HepG2 (cell line): ENCODE data around the gene PFKP. TPM values are rescaled to one million over a fixed set of nuclear protein-coding genes. Genes with fewer than 3 reads are reported as not detected.

Source experiments
- ATAC-seq: fragments of 200-7000 bp; cut with Tn5 transposase; 3 replicates; pipeline ENCODE4 v1.9.1; 2020; ENCODE audit warnings: mild to moderate bottlenecking, moderate library complexity
- BruUV-seq: library from RNA; stranded (reverse); fragments of 400-500 nt; replicated peaks from 2 replicates; lab custom pipeline; 2021; lab: Mats Ljungman, UMichigan
- CTCF ChIA-PET: fragments of 300-600 bp; formaldehyde crosslinking; extraction: SDS; loops from one replicate; lab custom pipeline; 2021; ENCODE audit warnings: low total read pairs, inconsistent platforms, low intra/inter-chr PET ratio; lab: Yijun Ruan, JAX
- POLR2A ChIA-PET: fragments of 350-600 bp; sonication (Branson Sonifier 250); formaldehyde crosslinking; loops from one replicate; lab custom pipeline; 2020; ENCODE audit warnings: antibody characterized with exemption, inconsistent platforms; lab: Yijun Ruan, JAX
- DNase-seq: peaks from one replicate; pipeline ENCODE4 v3.0.0-alpha.2; 2015; ENCODE audit warnings: low spot score
- FAIRE-seq: peaks from 3 replicates; lab custom pipeline; 2011; peaks lifted over from hg19 to GRCh38; lab: Jason Lieb, UNC
- H2AFZ ChIP-seq: one replicate; pipeline ENCODE4 v1.6.1; 2011; ENCODE audit warnings: low read length, inconsistent platforms
- H3K27ac ChIP-seq: fragments of 300-600 bp; 3 replicates; pipeline ENCODE4 v1.8.0; 2011; ENCODE audit warnings: mixed run types, mild to moderate bottlenecking, mixed read lengths, low read length, inconsistent platforms; ENCODE audit not compliant: insufficient read depth; ENCODE audit errors: extremely low read length
- H3K27me3 ChIP-seq, 2 experiments: fragments of 200-600 bp in 1 of 2; 2 replicates in 1 of 2; 3 replicates in 1 of 2; pipeline versions ENCODE4 v1.6.0 to v1.8.0; 2011; ENCODE audit warnings: low read length in 2 of 2, mild to moderate bottlenecking in 2 of 2, moderate library complexity in 2 of 2, inconsistent platforms in 1 of 2; ENCODE audit not compliant: insufficient read depth in 2 of 2, control insufficient read depth in 1 of 2
- H3K36me3 ChIP-seq, 2 experiments: fragments of 200-600 bp in 1 of 2; replicated peaks in 1 of 2; 2 replicates in 1 of 2; 3 replicates in 1 of 2; pipeline versions ENCODE4 v1.5.1 to v1.8.0; 2011; ENCODE audit warnings: low read length in 2 of 2, inconsistent platforms in 1 of 2; ENCODE audit not compliant: insufficient read depth in 2 of 2, control insufficient read depth in 1 of 2
- H3K4me1 ChIP-seq: 2 replicates; pipeline ENCODE4 v1.5.1; 2012; ENCODE audit warnings: low read length, inconsistent platforms; ENCODE audit not compliant: insufficient read depth
- H3K4me2 ChIP-seq: 2 replicates; pipeline ENCODE4 v1.6.0; 2011; ENCODE audit warnings: low read depth, low read length, inconsistent platforms
- H3K4me3 ChIP-seq, 3 experiments: fragments of 200-600 bp in 1 of 3; sonication (generic), shearing (Covaris generic) in 1 of 3; replicated peaks in 1 of 3; 2 replicates each; pipeline ENCODE4 v1.5.1; 2011 to 2016; ENCODE audit warnings: low read length in 3 of 3, inconsistent platforms in 2 of 3, low read depth in 2 of 3, mild to moderate bottlenecking in 2 of 3, control low read depth in 1 of 3, mixed read lengths in 1 of 3; ENCODE audit not compliant: insufficient read depth in 1 of 3
- H3K79me2 ChIP-seq: one replicate; pipeline ENCODE4 v1.6.1; 2011; ENCODE audit warnings: low read length, inconsistent platforms; ENCODE audit not compliant: insufficient read depth
- H3K9ac ChIP-seq: 2 replicates; pipeline ENCODE4 v1.6.0; 2011; ENCODE audit warnings: mild to moderate bottlenecking, low read depth, low read length, inconsistent platforms; ENCODE audit not compliant: insufficient read depth
- H3K9me3 ChIP-seq: 2 replicates; pipeline ENCODE4 v1.5.1; 2012; ENCODE audit warnings: mild to moderate bottlenecking, low read length
- H4K20me1 ChIP-seq: 2 replicates; pipeline ENCODE4 v1.6.0; 2011; ENCODE audit warnings: inconsistent platforms, mild to moderate bottlenecking, low read length, moderate library complexity; ENCODE audit not compliant: insufficient read depth
- DZIP1 ChIP-seq: sonication (generic); formaldehyde crosslinking; IDR thresholded peaks from 2 replicates; pipeline ENCODE4 v1.5.0; 2020; ENCODE audit warnings: mild to moderate bottlenecking, missing genetic modification reagents
- GMEB2 ChIP-seq: IDR thresholded peaks from 2 replicates; pipeline ENCODE4 v1.6.1; 2016; ENCODE audit warnings: missing biosample characterization, missing genetic modification reagents, low read depth
- HDAC6 ChIP-seq: fragments of 200-600 bp; sonication (generic); IDR thresholded peaks from 2 replicates; pipeline ENCODE4 v1.7.0; 2017; ENCODE audit warnings: mild to moderate bottlenecking, antibody characterized with exemption, low read length, low read depth
- MTERF4 ChIP-seq: sonication (generic); formaldehyde crosslinking; IDR thresholded peaks from 2 replicates; pipeline ENCODE4 v1.8.0; 2023; ENCODE audit warnings: mild to moderate bottlenecking, missing genetic modification reagents
- SMAD9 ChIP-seq: sonication (generic); formaldehyde crosslinking; IDR thresholded peaks from 2 replicates; pipeline ENCODE4 v1.5.1; 2020; ENCODE audit warnings: mild to moderate bottlenecking, missing genetic modification reagents
- ZBTB21 ChIP-seq: sonication (generic); formaldehyde crosslinking; IDR thresholded peaks from 2 replicates; pipeline ENCODE4 v1.4.0; 2020; ENCODE audit warnings: missing genetic modification reagents
- ZFP62 ChIP-seq: sonication (generic); formaldehyde crosslinking; IDR thresholded peaks from 2 replicates; pipeline ENCODE4 v1.4.0; 2020; ENCODE audit warnings: missing genetic modification reagents
- ZNF724P ChIP-seq: sonication (generic); formaldehyde crosslinking; IDR thresholded peaks from 2 replicates; pipeline ENCODE4 v1.8.0; 2022; ENCODE audit warnings: missing genetic modification reagents, borderline replicate concordance
- WGBS: methylation state at CpG from one replicate; pipeline ENCODE4 v1.1.6; 2017; ENCODE audit warnings: low lambda C conversion rate; 5-methylcytosine and 5-hydroxymethylcytosine counted together
- in situ Hi-C: cut with HindIII; loops from 2 replicates; pipeline ENCODE4 v1.10.0; 2017; ENCODE audit warnings: low pct_unique_long_range_greater_than_20kb; ENCODE audit not compliant: extremely low pct_ligation_motif_present
- intact Hi-C: fragments of 100-400 bp; cut with micrococcal nuclease; formaldehyde crosslinking; loops from one replicate; pipeline ENCODE4 v1.10.0; 2022; ENCODE audit not compliant: unreplicated experiment
- polyA plus RNA-seq, 8 experiments: library from polyadenylated mRNA; depleted of rRNA in 3 of 8; stranded (reverse) in 7 of 8; unstranded in 1 of 8; fragments of >200 nt; fragmentation: Illumina TruSeq in 4 of 8; extraction: Trizol in 4 of 8; gene quantifications; 2 replicates each; pipeline versions ENCODE4 v1.2.1 to v1.2.3, GENCODE V29; 2011 to 2016; ENCODE audit warnings: low read depth in 4 of 8, missing spikeins in 1 of 8, mixed read lengths in 1 of 8; ENCODE audit not compliant: insufficient read depth in 1 of 8
- total RNA-seq, 5 experiments: library from RNA; depleted of rRNA; stranded (reverse); fragments of >200 nt; fragmentation: Illumina TruSeq; extraction: Trizol; gene quantifications; 2 replicates each; pipeline ENCODE4 v1.2.3, GENCODE V29; 2016; ENCODE audit warnings: low read depth in 1 of 5

Gene PFKP
- total and polyA plus RNA-seq, 2 of the 13 experiments (the other 11 are each of a cell fraction or from before 2014, with no cell fraction given) = 0.80 to 2.4 TPM

- POLR2A ChIA-PET = no interaction called here
- FAIRE-seq = no peak
- no peak overlapping the region for H2AFZ ChIP-seq
- CTCF ChIA-PET = no interaction called here
- no peak overlapping the region for H3K4me2 ChIP-seq
- no peak for ATAC-seq
- peaks cover 13% of the 10 kb centered on the region for H3K4me1 ChIP-seq
- H3K9ac ChIP-seq = no peak overlapping the region
- in situ Hi-C loops (loop anchor here (5.0 to 10.0 kb wide), 2 partner anchors 120 to 203 kb away; no protein-coding TSS in a partner anchor), intact Hi-C loops (no loop called here)
- no peaks in the 10 kb centered on the region for H3K9me3 ChIP-seq
- no peaks in the 10 kb centered on the region for H4K20me1 ChIP-seq
- no peaks in the 10 kb centered on the region; a peak in 2 of 5 replicates for H3K27me3 ChIP-seq
- 73% methylated on average over 6 of the region's 6 CpGs for WGBS
- no peaks in the 10 kb centered on the region for H3K79me2 ChIP-seq
- BruUV-seq = no TSS peak
- H3K27ac ChIP-seq = no peak overlapping the region
- H3K36me3 ChIP-seq = no peaks in the 10 kb centered on the region
- no peak for DNase-seq
- no peak overlapping the region for H3K4me3 ChIP-seq
- TF ChIP-seq DZIP1 (no peak), ZFP62 (CRISPR knock-in tag) (no peak), SMAD9 (CRISPR knock-in tag) (no peak), ZBTB21 (CRISPR knock-in tag) (no peak), GMEB2 (CRISPR knock-in tag) (no peak), MTERF4 (CRISPR knock-in tag) (no peak), ZNF724P (CRISPR knock-in tag) (no peak), HDAC6 (no peak)
Observed at GRCh38 chr10:3047596-3047995, 19.8 kb upstream of the PFKP start.
